ENCODE measurements around the gene SPRED3.
"Not testable (repeated sequence)": the region's sequence is repeated elsewhere in the genome, so short reads cannot be mapped to it uniquely, and the experiment has no call there.

SPRED3 gene

GRCh38 chr19:38388349-38389100 lies at the start of gene SPRED3:
TSS of gene SPRED3 (plus strand) at chr19:38388697. CDS start at chr19:38390303, 1,606 bp downstream.
- Histone ChIP-seq H3K9ac (ENCODE audit: low read depth, low read length) (peak within 1 kb of the TSS; percentile 75), H3K9me3 (ENCODE audit: control insufficient read depth, insufficient read depth, low read length) (no peaks in the 10 kb centered on the region), H3K4me1 (ENCODE audit: insufficient read depth, low read length) (peaks cover 20% of the 10 kb centered on the region), H3K36me3 (ENCODE audit: insufficient read depth, low read length) (peaks cover under 1% of the 10 kb centered on the region)

- H3K4me1 ChIP-seq (ENCODE audit: insufficient read depth, low read length); H3K36me3 ChIP-seq (ENCODE audit: insufficient read depth, low read length); H3K9ac ChIP-seq (ENCODE audit: low read depth, low read length); H3K9me3 ChIP-seq (ENCODE audit: control insufficient read depth, insufficient read depth, low read length): not testable (repeated sequence)
Measured at GRCh38 chr19:38339011-38339410, 49.5 kb upstream of the SPRED3 start.

- peaks cover 7% of the 10 kb centered on the region; the same call in 1 of the 2 replicates for H3K4me1 ChIP-seq (ENCODE audit: insufficient read depth, low read length)
- H3K9ac ChIP-seq (ENCODE audit: low read depth, low read length): no peak overlapping the region
- H3K9me3 ChIP-seq (ENCODE audit: control insufficient read depth, insufficient read depth, low read length): no peaks in the 10 kb centered on the region
Measured at GRCh38 chr19:38340927-38341326, 47.6 kb upstream of the SPRED3 start.

GRCh38 chr19:38346837-38347236 lies 41.7 kb upstream of the SPRED3 start:
- no peaks in the 10 kb centered on the region for H3K9me3 ChIP-seq (ENCODE audit: control insufficient read depth, insufficient read depth, low read length)
- H3K36me3 ChIP-seq (ENCODE audit: insufficient read depth, low read length): no peaks in the 10 kb centered on the region
- H3K4me1 ChIP-seq (ENCODE audit: insufficient read depth, low read length): peaks cover 7% of the 10 kb centered on the region; the same call in 1 of the 2 replicates
- no peak overlapping the region for H3K9ac ChIP-seq (ENCODE audit: low read depth, low read length)

More at GRCh38 chr19:38340927-38341326, 47.6 kb upstream of the SPRED3 start:
- H3K36me3 ChIP-seq (ENCODE audit: insufficient read depth, low read length): no peaks in the 10 kb centered on the region

- H3K36me3 ChIP-seq (ENCODE audit: insufficient read depth, low read length): no peaks in the 10 kb centered on the region
- H3K9me3 ChIP-seq (ENCODE audit: control insufficient read depth, insufficient read depth, low read length): no peaks in the 10 kb centered on the region
- no peaks in the 10 kb centered on the region for H3K4me1 ChIP-seq (ENCODE audit: insufficient read depth, low read length)
- no peak overlapping the region for H3K9ac ChIP-seq (ENCODE audit: low read depth, low read length)
Measured at GRCh38 chr19:38350883-38351282, 37.6 kb upstream of the SPRED3 start.

GRCh38 chr19:38351865-38352395 lies 36.6 kb upstream of the SPRED3 start:
- Histone ChIP-seq H3K36me3 (ENCODE audit: insufficient read depth, low read length) (no peaks in the 10 kb centered on the region), H3K9ac (ENCODE audit: low read depth, low read length) (no peak overlapping the region), H3K4me1 (ENCODE audit: insufficient read depth, low read length) (peaks cover 5% of the 10 kb centered on the region; the same call in 1 of the 2 replicates), H3K9me3 (ENCODE audit: control insufficient read depth, insufficient read depth, low read length) (no peaks in the 10 kb centered on the region)

GRCh38 chr19:38352611-38353010 lies 35.9 kb upstream of the SPRED3 start:
- H3K9ac ChIP-seq (ENCODE audit: low read depth, low read length): no peak overlapping the region
- H3K9me3 ChIP-seq (ENCODE audit: control insufficient read depth, insufficient read depth, low read length): no peaks in the 10 kb centered on the region
- H3K36me3 ChIP-seq (ENCODE audit: insufficient read depth, low read length): no peaks in the 10 kb centered on the region
- H3K4me1 ChIP-seq (ENCODE audit: insufficient read depth, low read length): peaks cover 5% of the 10 kb centered on the region; the same call in 1 of the 2 replicates

GRCh38 chr19:38355728-38356725 lies 32.5 kb upstream of the SPRED3 start:
- H3K36me3 ChIP-seq (ENCODE audit: insufficient read depth, low read length): no peaks in the 10 kb centered on the region
- H3K9me3 ChIP-seq (ENCODE audit: control insufficient read depth, insufficient read depth, low read length): no peaks in the 10 kb centered on the region
- peaks cover 5% of the 10 kb centered on the region; the same call in 1 of the 2 replicates for H3K4me1 ChIP-seq (ENCODE audit: insufficient read depth, low read length)
- no peak overlapping the region for H3K9ac ChIP-seq (ENCODE audit: low read depth, low read length)

- H3K9me3 ChIP-seq (ENCODE audit: control insufficient read depth, insufficient read depth, low read length): no peaks in the 10 kb centered on the region
- H3K36me3 ChIP-seq (ENCODE audit: insufficient read depth, low read length): no peaks in the 10 kb centered on the region
- no peak overlapping the region for H3K9ac ChIP-seq (ENCODE audit: low read depth, low read length)
- H3K4me1 ChIP-seq (ENCODE audit: insufficient read depth, low read length): peaks cover 5% of the 10 kb centered on the region; the same call in 1 of the 2 replicates
Measured at GRCh38 chr19:38358071-38358470, 30.4 kb upstream of the SPRED3 start.

GRCh38 chr19:38359242-38360021 lies 29.1 kb upstream of the SPRED3 start:
- Histone ChIP-seq H3K9ac (ENCODE audit: low read depth, low read length) (no peak overlapping the region), H3K9me3 (ENCODE audit: control insufficient read depth, insufficient read depth, low read length) (no peaks in the 10 kb centered on the region), H3K36me3 (ENCODE audit: insufficient read depth, low read length) (no peaks in the 10 kb centered on the region), H3K4me1 (ENCODE audit: insufficient read depth, low read length) (peaks cover 5% of the 10 kb centered on the region; the same call in 1 of the 2 replicates)

- H3K9ac ChIP-seq (ENCODE audit: low read depth, low read length): no peak overlapping the region
- H3K9me3 ChIP-seq (ENCODE audit: control insufficient read depth, insufficient read depth, low read length): no peaks in the 10 kb centered on the region; the same call in 1 of the 2 replicates
- no peaks in the 10 kb centered on the region for H3K36me3 ChIP-seq (ENCODE audit: insufficient read depth, low read length)
- peaks cover 5% of the 10 kb centered on the region; the same call in 1 of the 2 replicates for H3K4me1 ChIP-seq (ENCODE audit: insufficient read depth, low read length)
Measured at GRCh38 chr19:38360351-38360750, 28.1 kb upstream of the SPRED3 start.

GRCh38 chr19:38360839-38361631 lies 27.5 kb upstream of the SPRED3 start:
- no peaks in the 10 kb centered on the region; the same call in 1 of the 2 replicates for H3K9me3 ChIP-seq (ENCODE audit: control insufficient read depth, insufficient read depth, low read length)
- peaks cover 5% of the 10 kb centered on the region; the same call in 1 of the 2 replicates for H3K4me1 ChIP-seq (ENCODE audit: insufficient read depth, low read length)
- H3K36me3 ChIP-seq (ENCODE audit: insufficient read depth, low read length): no peaks in the 10 kb centered on the region
- peak overlapping the region; percentile 40; the same call in 1 of the 2 replicates for H3K9ac ChIP-seq (ENCODE audit: low read depth, low read length)

- Histone ChIP-seq H3K9me3 (ENCODE audit: control insufficient read depth, insufficient read depth, low read length) (no peaks in the 10 kb centered on the region; the same call in 1 of the 2 replicates), H3K4me1 (ENCODE audit: insufficient read depth, low read length) (peaks cover 2% of the 10 kb centered on the region; the same call in 1 of the 2 replicates), H3K36me3 (ENCODE audit: insufficient read depth, low read length) (no peaks in the 10 kb centered on the region), H3K9ac (ENCODE audit: low read depth, low read length) (peak overlapping the region; percentile 53; the same call in 1 of the 2 replicates)
Measured at GRCh38 chr19:38361633-38362075, 26.8 kb upstream of the SPRED3 start.
